Natural killer cell (primary cell): ENCODE measurements around the gene MME. TPM values are rescaled to one million over a fixed set of nuclear protein-coding genes. Genes with fewer than 3 reads are reported as not detected.

Experiments
- ATAC-seq, 3 donors: fragments of 150-1000 bp in 2 of 3; fragments of 200-7000 bp in 1 of 3; cut with Tn5 transposase; 1 replicate in 1 of 3; 2 replicates in 2 of 3; pipeline ENCODE4 v1.10.0; 2021; ENCODE audit warnings: mild to moderate bottlenecking in 2 of 3, moderate library complexity in 2 of 3
- DNase-seq, 2 donors: peaks; one replicate each; pipeline versions ENCODE4 v3.0.0 to v3.0.0-alpha.2; 2013 to 2021; ENCODE audit warnings: mixed read lengths in 1 of 2
- H3K27ac ChIP-seq: one replicate; pipeline ENCODE4 v1.5.1; 2013; ENCODE audit warnings: mild to moderate bottlenecking, low read length
- H3K27me3 ChIP-seq: one replicate; pipeline ENCODE4 v1.6.1; 2013; ENCODE audit warnings: low read length; ENCODE audit not compliant: control insufficient read depth, insufficient read depth
- H3K36me3 ChIP-seq: one replicate; pipeline ENCODE4 v1.6.1; 2013; ENCODE audit warnings: low read length; ENCODE audit not compliant: control insufficient read depth, insufficient read depth
- H3K4me1 ChIP-seq: one replicate; pipeline ENCODE4 v1.6.1; 2013; ENCODE audit warnings: low read length; ENCODE audit not compliant: control insufficient read depth, insufficient read depth
- H3K4me3 ChIP-seq: one replicate; pipeline ENCODE4 v1.5.1; 2013; ENCODE audit warnings: low read length
- H3K9me3 ChIP-seq: one replicate; pipeline ENCODE4 v1.6.1; 2013; ENCODE audit warnings: low read length; ENCODE audit not compliant: control insufficient read depth, insufficient read depth
- H3K27ac Mint-ChIP-seq, 2 donors: one replicate each; pipeline ENCODE4 v1.8.0; 2022; ENCODE audit warnings: mild to moderate bottlenecking in 2 of 2, mixed read lengths in 2 of 2, moderate library complexity in 1 of 2
- H3K27me3 Mint-ChIP-seq, 2 donors: one replicate each; pipeline ENCODE4 v1.8.0; 2022; ENCODE audit warnings: low read depth in 2 of 2, mixed read lengths in 2 of 2
- H3K36me3 Mint-ChIP-seq: one replicate; pipeline ENCODE4 v1.8.0; 2022; ENCODE audit warnings: mixed read lengths
- H3K4me1 Mint-ChIP-seq, 2 donors: one replicate each; pipeline ENCODE4 v1.8.0; 2022; ENCODE audit warnings: mixed read lengths in 2 of 2
- H3K4me3 Mint-ChIP-seq: one replicate; pipeline ENCODE4 v1.8.0; 2022; ENCODE audit warnings: mild to moderate bottlenecking, moderate library complexity, mixed read lengths
- H3K9me3 Mint-ChIP-seq, 2 donors: one replicate each; pipeline ENCODE4 v1.8.0; 2022; ENCODE audit warnings: mixed read lengths in 2 of 2
- CTCF ChIP-seq: fragments of 200-600 bp; IDR thresholded peaks from one replicate; pipeline ENCODE4 v1.8.0; 2022; ENCODE audit warnings: antibody characterized with exemption
- WGBS: methylation state at CpG from one replicate; pipeline ENCODE4 v1.1.7; 2013; ENCODE audit warnings: missing lambda C conversion rate; ENCODE audit not compliant: insufficient coverage; 5-methylcytosine and 5-hydroxymethylcytosine counted together
- intact Hi-C: fragments of 100-400 bp; cut with micrococcal nuclease; formaldehyde crosslinking; loops from one replicate; pipeline ENCODE4 v1.14.2; 2022
- total RNA-seq, 4 donors: library from RNA; stranded (reverse); fragments of 120-200 nt in 1 of 4; gene quantifications; one replicate each; pipeline versions ENCODE4 v1.2.3 to v1.2.4, GENCODE V29; 2013 to 2022

MME gene
- total RNA-seq, 3 donors from 2014 or later (not counting 1 experiment from before 2014, with no cell fraction given): 0.16 to 6.1 TPM; not detected in 1

GRCh38 chr3:155110022-155110421 lies 29.9 kb downstream of the MME start:
- Histone ChIP-seq H3K4me1 (no peaks in the 10 kb centered on the region), H3K9me3 (no peaks in the 10 kb centered on the region), H3K27ac (no peak overlapping the region), H3K27me3 (no peaks in the 10 kb centered on the region), H3K36me3 (no peaks in the 10 kb centered on the region), H3K4me3 (no peak overlapping the region)
- Mint-ChIP-seq H3K36me3 (no peaks in the 10 kb centered on the region), H3K27me3 (no peaks in the 10 kb centered on the region), H3K9me3 (peaks cover 5 to 6% of the 10 kb centered on the region in 2 donors), H3K27ac (no peak overlapping the region), H3K4me3 (no peak overlapping the region), H3K4me1 (no peaks in the 10 kb centered on the region)
- intact Hi-C loops: no loop called here
- DNase-seq (no peak), ATAC-seq (no peak)
- TF ChIP-seq CTCF: no peak
- 82% methylated on average over 4 of the region's 4 CpGs for WGBS

- H3K4me3 ChIP-seq: no peak overlapping the region
- ATAC-seq (peak in 1 of 3 donors; percentile 26), DNase-seq (peak in 1 of 2 donors; percentile 15)
- H3K9me3 ChIP-seq: no peaks in the 10 kb centered on the region
- intact Hi-C loops: no loop called here
- H3K4me1 ChIP-seq: no peaks in the 10 kb centered on the region
- H3K9me3 Mint-ChIP-seq: peaks cover 5 to 6% of the 10 kb centered on the region in 2 donors
- no peaks in the 10 kb centered on the region for H3K27me3 ChIP-seq
- no peak for TF ChIP-seq CTCF
- no peaks in the 10 kb centered on the region for H3K36me3 ChIP-seq
- no peaks in the 10 kb centered on the region for H3K27me3 Mint-ChIP-seq
- H3K4me1 Mint-ChIP-seq: no peaks in the 10 kb centered on the region
- no peak overlapping the region for H3K27ac ChIP-seq
- no peaks in the 10 kb centered on the region for H3K36me3 Mint-ChIP-seq
- H3K27ac Mint-ChIP-seq: no peak overlapping the region
- 14% methylated on average over 11 of the region's 11 CpGs for WGBS
- no peak overlapping the region for H3K4me3 Mint-ChIP-seq
These were observed 31.1 kb downstream of the MME start for GRCh38 chr3:155110996-155111901.

- no peaks in the 10 kb centered on the region for H3K36me3 Mint-ChIP-seq
- Histone ChIP-seq H3K27ac (no peak overlapping the region), H3K27me3 (no peaks in the 10 kb centered on the region), H3K36me3 (no peaks in the 10 kb centered on the region), H3K4me3 (no peak overlapping the region), H3K9me3 (no peaks in the 10 kb centered on the region), H3K4me1 (no peaks in the 10 kb centered on the region)
- intact Hi-C loops: no loop called here
- ATAC-seq (no peak), DNase-seq (no peak)
- H3K4me3 Mint-ChIP-seq: no peak overlapping the region
- no peaks in the 10 kb centered on the region for H3K4me1 Mint-ChIP-seq
- no peak for TF ChIP-seq CTCF
- no peak overlapping the region for H3K27ac Mint-ChIP-seq
- WGBS: 43% methylated on average over 2 of the region's 4 CpGs
- no peaks in the 10 kb centered on the region for H3K27me3 Mint-ChIP-seq
- H3K9me3 Mint-ChIP-seq: peaks cover 5 to 6% of the 10 kb centered on the region in 2 donors
These were observed 31.9 kb downstream of the MME start for GRCh38 chr3:155111971-155112370.
